Transverse colon (tissue), 4 donors: ENCODE results near the gene CADM2. TPM values are rescaled to one million over a fixed set of nuclear protein-coding genes. Genes with fewer than 3 reads are reported as not detected.
A peak's percentile ranks its signal among the peaks of the same experiment; 100 is the strongest.
"Not testable (repeated sequence)": the region's sequence is repeated elsewhere in the genome, so short reads cannot be mapped to it uniquely, and the experiment has no call there.

Experiments
- DNase-seq: peaks from one replicate; pipeline ENCODE4 v3.0.0-alpha.2; 2019
- H3K27ac ChIP-seq, 4 donors: fragments of 200-600 bp; sonication (generic); 2 replicates each; pipeline ENCODE4 v1.5.1; 2016 to 2018; ENCODE audit warnings: inconsistent platforms in 4 of 4
- H3K27me3 ChIP-seq: fragments of 200-600 bp; sonication (generic); 2 replicates; pipeline ENCODE4 v1.5.1; 2017; ENCODE audit warnings: inconsistent platforms
- H3K36me3 ChIP-seq, 4 donors: fragments of 200-600 bp; sonication (generic); 2 replicates each; pipeline ENCODE4 v1.5.1; 2017 to 2019; ENCODE audit warnings: inconsistent platforms in 4 of 4
- H3K4me1 ChIP-seq, 4 donors: fragments of 200-600 bp; sonication (generic); 2 replicates each; pipeline ENCODE4 v1.5.1; 2017 to 2020; ENCODE audit warnings: inconsistent platforms in 4 of 4
- H3K4me3 ChIP-seq, 4 donors: fragments of 200-600 bp; sonication (generic); 1 replicate in 1 of 4; 2 replicates in 3 of 4; pipeline versions ENCODE4 v1.5.1 to v1.6.1; 2017 to 2019; ENCODE audit warnings: inconsistent platforms in 4 of 4
- H3K9me3 ChIP-seq, 2 donors: fragments of 200-600 bp; sonication (generic); 2 replicates each; pipeline ENCODE4 v1.5.1; 2017 to 2019; ENCODE audit warnings: inconsistent platforms in 2 of 2
- CTCF ChIP-seq, 5 experiments: fragments of 200-600 bp in 3 of 5; fragments of 450-650 bp in 2 of 5; sonication (generic) in 3 of 5; IDR thresholded peaks; 1 replicate in 2 of 5; 2 replicates in 3 of 5; pipeline ENCODE4 v1.5.1; 2016 to 2017; ENCODE audit warnings: antibody characterized with exemption in 5 of 5, inconsistent platforms in 3 of 5, mild to moderate bottlenecking in 2 of 5, moderate library complexity in 1 of 5
- EP300 ChIP-seq: sonication (generic); formaldehyde crosslinking; IDR thresholded peaks from one replicate; pipeline ENCODE4 v1.6.1; 2017; ENCODE audit warnings: antibody characterized with exemption, low read depth
- POLR2A ChIP-seq: fragments of 450-650 bp; IDR thresholded peaks from one replicate; pipeline ENCODE4 v1.6.1; 2016; ENCODE audit warnings: antibody characterized with exemption, mild to moderate bottlenecking, moderate library complexity
- POLR2AphosphoS5 ChIP-seq, 3 donors: sonication (generic); formaldehyde crosslinking; IDR thresholded peaks; one replicate each; pipeline ENCODE4 v1.6.1; 2016; ENCODE audit warnings: antibody characterized with exemption in 3 of 3
- WGBS, 2 donors: methylation state at CpG; one replicate each; pipeline ENCODE4 v1.1.5; 2018; ENCODE audit warnings: low coverage in 1 of 2; 5-methylcytosine and 5-hydroxymethylcytosine counted together
- in situ Hi-C, 4 donors: fragments of 200-750 bp; cut with MboI; loops; one replicate each; pipeline versions ENCODE4 v1.15.0 to v1.15.1; 2017; ENCODE audit warnings: low sequenced_read_pairs in 3 of 4, low pct_ligation_motif_present in 1 of 4, low pct_unique_long_range_greater_than_20kb in 1 of 4
- intact Hi-C: fragments of 100-400 bp; cut with DNase I; formaldehyde crosslinking; loops from one replicate; pipeline ENCODE4 v1.15.1; 2023; ENCODE audit warnings: low total_unique reads
- total RNA-seq, 4 donors: library from RNA; depleted of rRNA; stranded (reverse); fragments of >200 nt; gene quantifications; one replicate each; pipeline ENCODE4 v1.1.0, GENCODE V29; 2016

Gene CADM2
- total RNA-seq = 10 to 100 TPM in 1 of 4 donors, 1 to 10 TPM in 3; 2.2 to 21.3 (median 4.5) TPM

- 3% methylated on average over 60 of the region's 70 CpGs; no CpG with 5 or more reads in 1 of the 2 donors for WGBS, 2 donors
- H3K9me3 ChIP-seq = no peaks in the 10 kb centered on the region
- intact Hi-C loops = no loop called here
- no peaks in the 10 kb centered on the region for H3K36me3 ChIP-seq
- H3K4me1 ChIP-seq = peaks cover 10 to 14% (median 12%) of the 10 kb centered on the region in 4 donors
- H3K4me3 ChIP-seq = peak within 1 kb of the TSS; percentile 36 to 55 (median 46)
- DNase-seq = peak; percentile 83
- TF ChIP-seq POLR2A (no peak), POLR2AphosphoS5 (IDR thresholded peaks at IDR 0.05) (peak in 1 of 3 donors; percentile 38), CTCF (IDR thresholded peaks at IDR 0.05) (peak in 2 of 5 experiments; percentile 17 to 29)
- peaks cover 49% of the 10 kb centered on the region for H3K27me3 ChIP-seq
- H3K27ac ChIP-seq = peak within 1 kb of the TSS in 1 of 4 donors; percentile 46
- in situ Hi-C loops = no loop called here
Observed at GRCh38 chr3:84958495-84959469, at the start of gene CADM2. Gene CADM2, plus strand, starts transcription at chr3:84958989.

GRCh38 chr3:84918592-84918991 is 40.2 kb upstream of the CADM2 start:
- H3K4me1 ChIP-seq, H3K9me3 ChIP-seq, H3K27me3 ChIP-seq, H3K36me3 ChIP-seq, H3K27ac ChIP-seq, intact Hi-C loops, H3K4me3 ChIP-seq, in situ Hi-C loops, DNase-seq: not testable (repeated sequence)
- WGBS, 2 donors = 96% methylated on average over 31 of the region's 33 CpGs; no CpG with 5 or more reads in 1 of the 2 donors

GRCh38 chr3:84922682-84923081 is 36.1 kb upstream of the CADM2 start:
- in situ Hi-C loops = no loop called here
- Histone ChIP-seq H3K36me3 (no peaks in the 10 kb centered on the region), H3K4me3 (no peak overlapping the region), H3K9me3 (peaks cover 0 to 3% of the 10 kb centered on the region in 2 donors), H3K27ac (no peak overlapping the region), H3K4me1 (no peaks in the 10 kb centered on the region), H3K27me3 (no peaks in the 10 kb centered on the region)
- TF ChIP-seq EP300 (no peak), POLR2AphosphoS5 (IDR thresholded peaks at IDR 0.05) (no peak), CTCF (IDR thresholded peaks at IDR 0.05) (no peak), POLR2A (no peak)
- intact Hi-C loops = no loop called here
- no peak for DNase-seq
- WGBS, 2 donors = 70 to 81% methylated on average over 3 of the region's 3 CpGs

- in situ Hi-C loops = no loop called here
- DNase-seq = no peak
- no peaks in the 10 kb centered on the region for H3K4me1 ChIP-seq
- no peaks in the 10 kb centered on the region for H3K27me3 ChIP-seq
- WGBS, 2 donors = 50 to 67% methylated on average over 1 of the region's 1 CpG
- TF ChIP-seq POLR2AphosphoS5 (IDR thresholded peaks at IDR 0.05) (no peak), POLR2A (no peak), EP300 (no peak), CTCF (IDR thresholded peaks at IDR 0.05) (no peak)
- H3K36me3 ChIP-seq = no peaks in the 10 kb centered on the region
- no peak overlapping the region for H3K4me3 ChIP-seq
- intact Hi-C loops = no loop called here
- no peak overlapping the region for H3K27ac ChIP-seq
- no peaks in the 10 kb centered on the region for H3K9me3 ChIP-seq
Observed at GRCh38 chr3:84925571-84925970, 33.2 kb upstream of the CADM2 start.
